ENCODE data around the gene C19orf81. TPM values are rescaled to one million over a fixed set of nuclear protein-coding genes. Genes with fewer than 3 reads are reported as not detected.

C19orf81 gene
- total RNA-seq, 4 donors from 2014 or later = 1.1 TPM; not detected in 3

GRCh38 chr19:50645107-50645506 lies 4.1 kb upstream of the C19orf81 start:
- no peak for DNase-seq (ENCODE audit: extremely low spot score)
- Histone ChIP-seq H3K4me1 (peaks cover 0 to under 1% (median under 1%) of the 10 kb centered on the region in 4 donors), H3K27me3 (peaks cover 0 to 93% (median 0%) of the 10 kb centered on the region in 4 donors), H3K9me3 (peaks cover 0 to 5% (median 0%) of the 10 kb centered on the region in 4 donors), H3K36me3 (no peaks in the 10 kb centered on the region), H3K27ac (replicated peaks in 1 of 4) (no peak overlapping the region), H3K4me3 (no peak overlapping the region)
- 80% methylated on average over 6 of the region's 6 CpGs for WGBS
- TF ChIP-seq POLR2A (IDR thresholded peaks at IDR 0.05; ENCODE audit: low read depth) = no peak
- no peak for TF ChIP-seq CTCF (IDR thresholded peaks at IDR 0.05)
- TF ChIP-seq EP300 (IDR thresholded peaks at IDR 0.05) = no peak
- TF ChIP-seq POLR2AphosphoS5 (IDR thresholded peaks at IDR 0.05) = no peak
- intact Hi-C loops (cut with DNase I) = no loop called here

GRCh38 chr19:50646074-50646807 lies 3.0 kb upstream of the C19orf81 start:
- Histone ChIP-seq H3K4me3 (no peak overlapping the region), H3K9me3 (peaks cover 0 to 5% (median 0%) of the 10 kb centered on the region in 4 donors), H3K27ac (replicated peaks in 1 of 4) (no peak overlapping the region), H3K27me3 (peaks cover 0 to 96% (median 0%) of the 10 kb centered on the region in 4 donors), H3K4me1 (no peaks in the 10 kb centered on the region), H3K36me3 (no peaks in the 10 kb centered on the region)
- WGBS = 52% methylated on average over 6 of the region's 6 CpGs
- TF ChIP-seq EP300 (IDR thresholded peaks at IDR 0.05) (no peak), CTCF (IDR thresholded peaks at IDR 0.05) (no peak), POLR2A (IDR thresholded peaks at IDR 0.05; ENCODE audit: low read depth) (no peak), POLR2AphosphoS5 (IDR thresholded peaks at IDR 0.05) (no peak)
- no peak for DNase-seq (ENCODE audit: extremely low spot score)
- intact Hi-C loops (cut with DNase I) = no loop called here

GRCh38 chr19:50647879-50648615 lies 1.2 kb upstream of the C19orf81 start:
- H3K9me3 ChIP-seq = peaks cover 0 to 5% (median 0%) of the 10 kb centered on the region in 4 donors
- no peak for DNase-seq (ENCODE audit: extremely low spot score)
- WGBS = 60% methylated on average over 10 of the region's 10 CpGs
- no peak overlapping the region for H3K4me3 ChIP-seq
- no peaks in the 10 kb centered on the region for H3K4me1 ChIP-seq
- no peak overlapping the region for H3K27ac ChIP-seq (replicated peaks in 1 of 4)
- H3K27me3 ChIP-seq = peaks cover 0 to 91% (median 0%) of the 10 kb centered on the region in 4 donors
- H3K36me3 ChIP-seq = no peaks in the 10 kb centered on the region
- intact Hi-C loops (cut with DNase I) = no loop called here
- TF ChIP-seq POLR2AphosphoS5 (IDR thresholded peaks at IDR 0.05) (no peak), EP300 (IDR thresholded peaks at IDR 0.05) (no peak), POLR2A (IDR thresholded peaks at IDR 0.05; ENCODE audit: low read depth) (no peak), CTCF (IDR thresholded peaks at IDR 0.05) (no peak)

DNA sequence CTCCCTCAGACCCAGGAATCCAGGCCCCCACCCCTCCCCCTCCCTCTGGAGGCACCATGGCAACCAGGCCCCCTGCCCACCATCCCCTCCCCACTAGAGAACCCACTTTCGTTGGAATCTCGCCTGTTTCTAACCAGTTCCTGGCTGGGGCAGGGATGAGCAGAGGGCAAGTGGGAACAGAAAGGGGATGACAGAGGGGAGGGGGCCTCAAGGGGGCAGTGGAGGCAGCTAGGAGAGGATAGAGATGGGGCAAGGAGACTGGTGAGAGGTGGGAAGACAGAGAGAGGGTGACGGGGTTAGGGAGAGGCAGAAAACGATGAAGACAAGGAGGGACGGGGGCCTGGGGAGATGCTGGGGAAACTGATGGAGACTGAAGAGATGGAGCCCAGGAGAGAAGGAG lies 586 bp upstream of the C19orf81 start:
- Histone ChIP-seq H3K4me3 (no peak overlapping the region), H3K27me3 (peaks cover 0 to 91% (median 0%) of the 10 kb centered on the region in 4 donors), H3K9me3 (peaks cover 0 to 5% (median 0%) of the 10 kb centered on the region in 4 donors), H3K36me3 (no peaks in the 10 kb centered on the region), H3K27ac (replicated peaks in 1 of 4) (no peak overlapping the region), H3K4me1 (no peaks in the 10 kb centered on the region)
- DNase-seq (ENCODE audit: extremely low spot score) = no peak
- 50% methylated on average over 5 of the region's 5 CpGs for WGBS
- TF ChIP-seq CTCF (IDR thresholded peaks at IDR 0.05) (no peak), POLR2AphosphoS5 (IDR thresholded peaks at IDR 0.05) (no peak), EP300 (IDR thresholded peaks at IDR 0.05) (no peak), POLR2A (IDR thresholded peaks at IDR 0.05; ENCODE audit: low read depth) (no peak)
- intact Hi-C loops (cut with DNase I) = no loop called here

Measured in esophagus muscularis mucosa (tissue), 4 donors.